ENCODE measurements around the gene CCDC126.

DNA sequence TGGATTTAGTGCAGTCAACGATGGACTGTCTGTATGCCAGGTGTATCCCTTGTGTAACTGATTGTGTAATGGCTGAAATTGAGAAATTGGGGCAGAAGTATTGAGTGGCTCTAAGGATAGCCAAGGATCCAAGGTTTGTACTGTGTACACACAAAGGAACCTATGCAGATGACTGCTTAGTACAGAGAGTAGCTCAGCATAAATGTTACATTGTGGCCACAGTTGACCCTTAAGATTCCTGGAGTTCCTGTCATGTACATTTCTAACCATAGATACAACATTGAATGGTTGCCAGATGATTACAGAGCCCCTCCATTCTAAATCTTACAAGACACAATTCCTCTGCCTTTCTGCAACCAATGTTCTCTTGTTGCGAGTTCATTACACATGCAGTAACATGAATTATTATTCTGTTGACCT, 25.3 kb downstream of the CCDC126 start:
- no peak for TF ChIP-seq POLR2A (IDR thresholded peaks at IDR 0.05)
- TF ChIP-seq, protein P1, sequence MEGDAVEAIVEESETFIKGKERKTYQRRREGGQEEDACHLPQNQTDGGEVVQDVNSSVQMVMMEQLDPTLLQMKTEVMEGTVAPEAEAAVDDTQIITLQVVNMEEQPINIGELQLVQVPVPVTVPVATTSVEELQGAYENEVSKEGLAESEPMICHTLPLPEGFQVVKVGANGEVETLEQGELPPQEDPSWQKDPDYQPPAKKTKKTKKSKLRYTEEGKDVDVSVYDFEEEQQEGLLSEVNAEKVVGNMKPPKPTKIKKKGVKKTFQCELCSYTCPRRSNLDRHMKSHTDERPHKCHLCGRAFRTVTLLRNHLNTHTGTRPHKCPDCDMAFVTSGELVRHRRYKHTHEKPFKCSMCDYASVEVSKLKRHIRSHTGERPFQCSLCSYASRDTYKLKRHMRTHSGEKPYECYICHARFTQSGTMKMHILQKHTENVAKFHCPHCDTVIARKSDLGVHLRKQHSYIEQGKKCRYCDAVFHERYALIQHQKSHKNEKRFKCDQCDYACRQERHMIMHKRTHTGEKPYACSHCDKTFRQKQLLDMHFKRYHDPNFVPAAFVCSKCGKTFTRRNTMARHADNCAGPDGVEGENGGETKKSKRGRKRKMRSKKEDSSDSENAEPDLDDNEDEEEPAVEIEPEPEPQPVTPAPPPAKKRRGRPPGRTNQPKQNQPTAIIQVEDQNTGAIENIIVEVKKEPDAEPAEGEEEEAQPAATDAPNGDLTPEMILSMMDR (IDR thresholded peaks at IDR 0.05) = no peak
